ENCODE measurements around the gene NPHS1.

- TF ChIP-seq POLR2A (IDR thresholded peaks at IDR 0.05) (no peak), POLR2AphosphoS5 (IDR thresholded peaks at IDR 0.05) (no peak), CTCF (IDR thresholded peaks at IDR 0.05) (no peak)
Measured at GRCh38 chr19:35879770-35880317, 27.5 kb upstream of the NPHS1 start.

Measured in breast epithelium (tissue), 3 donors.